Measurements from ENCODE around the gene ADAMTS6. TPM values are rescaled to one million over a fixed set of nuclear protein-coding genes. Genes with fewer than 3 reads are reported as not detected.
"Not testable (repeated sequence)": the region's sequence is repeated elsewhere in the genome, so short reads cannot be mapped to it uniquely, and the experiment has no call there.

ADAMTS6 gene
- total and polyA plus RNA-seq, 2 experiments from 2014 or later = 3.4 to 21.0 TPM

- DNase-seq (ENCODE audit: low spot score) = no peak
- Histone ChIP-seq H3K4me3 (no peak overlapping the region), H3K9me3 (ENCODE audit: low read depth) (no peaks in the 10 kb centered on the region), H3K27ac (no peak overlapping the region), H3K9me2 (replicated peaks; ENCODE audit: insufficient read depth) (no peaks in the 10 kb centered on the region), H3K27me3 (no peaks in the 10 kb centered on the region), H3K4me2 (no peak overlapping the region), H4K20me1 (ENCODE audit: insufficient read depth, poor library complexity, severe bottlenecking) (no peaks in the 10 kb centered on the region), H2AFZ (no peak overlapping the region), H3K4me1 (ENCODE audit: insufficient read depth) (no peaks in the 10 kb centered on the region), H3K79me2 (no peaks in the 10 kb centered on the region), H3K36me3 (replicated peaks; ENCODE audit: insufficient read depth, low read depth) (no peaks in the 10 kb centered on the region)
- TF ChIP-seq EZH2 (IDR thresholded peaks at IDR 0.05; ENCODE audit: borderline replicate concordance) (no peak), EZH2phosphoT487 (IDR thresholded peaks at IDR 0.05; ENCODE audit: low read depth, severe bottlenecking, unreplicated experiment) (no peak), CTCF (IDR thresholded peaks at IDR 0.05; ENCODE audit: poor library complexity) (no peak)
- WGBS (ENCODE audit: low lambda C conversion rate, missing lambda C conversion rate) = 77% methylated on average over 1 of the region's 1 CpG
These were observed 99.1 kb downstream of the ADAMTS6 start for GRCh38 chr5:65382582-65382981.

- H3K4me3 ChIP-seq; H3K36me3 ChIP-seq (replicated peaks; ENCODE audit: insufficient read depth, low read depth); H3K27me3 ChIP-seq; H3K27ac ChIP-seq; H3K4me1 ChIP-seq (ENCODE audit: insufficient read depth); H2AFZ ChIP-seq; H3K4me2 ChIP-seq; H3K79me2 ChIP-seq; H4K20me1 ChIP-seq (ENCODE audit: insufficient read depth, poor library complexity, severe bottlenecking); H3K9me2 ChIP-seq (replicated peaks; ENCODE audit: insufficient read depth); DNase-seq (ENCODE audit: low spot score); H3K9me3 ChIP-seq (ENCODE audit: low read depth): not testable (repeated sequence)
- WGBS (ENCODE audit: low lambda C conversion rate, missing lambda C conversion rate) = 92% methylated on average over 15 of the region's 15 CpGs
These were observed 111.2 kb downstream of the ADAMTS6 start for GRCh38 chr5:65370505-65370904.

GRCh38 chr5:65366655-65367054 lies 115.1 kb downstream of the ADAMTS6 start:
- no peaks in the 10 kb centered on the region for H3K4me1 ChIP-seq (ENCODE audit: insufficient read depth)
- no peak overlapping the region for H3K4me3 ChIP-seq
- H3K27me3 ChIP-seq = no peaks in the 10 kb centered on the region
- H3K36me3 ChIP-seq (replicated peaks; ENCODE audit: insufficient read depth, low read depth) = no peaks in the 10 kb centered on the region
- DNase-seq (ENCODE audit: low spot score) = no peak
- no peak overlapping the region for H2AFZ ChIP-seq
- H3K27ac ChIP-seq = no peak overlapping the region
- no peaks in the 10 kb centered on the region for H3K9me2 ChIP-seq (replicated peaks; ENCODE audit: insufficient read depth)
- no peaks in the 10 kb centered on the region for H3K9me3 ChIP-seq (ENCODE audit: low read depth)
- no peak overlapping the region for H3K4me2 ChIP-seq
- H4K20me1 ChIP-seq (ENCODE audit: insufficient read depth, poor library complexity, severe bottlenecking) = no peaks in the 10 kb centered on the region
- no peaks in the 10 kb centered on the region for H3K79me2 ChIP-seq
- 92% methylated on average over 2 of the region's 2 CpGs for WGBS (ENCODE audit: low lambda C conversion rate, missing lambda C conversion rate)
- TF ChIP-seq CTCF (IDR thresholded peaks at IDR 0.05; ENCODE audit: poor library complexity) (no peak), EZH2 (IDR thresholded peaks at IDR 0.05; ENCODE audit: borderline replicate concordance) (no peak), EZH2phosphoT487 (IDR thresholded peaks at IDR 0.05; ENCODE audit: low read depth, severe bottlenecking, unreplicated experiment) (no peak)

GRCh38 chr5:65364907-65365306 lies 116.8 kb downstream of the ADAMTS6 start:
- Histone ChIP-seq H3K27ac (no peak overlapping the region), H3K9me2 (replicated peaks; ENCODE audit: insufficient read depth) (no peaks in the 10 kb centered on the region), H3K79me2 (no peaks in the 10 kb centered on the region), H3K4me3 (no peak overlapping the region), H3K4me1 (ENCODE audit: insufficient read depth) (no peaks in the 10 kb centered on the region), H3K9me3 (ENCODE audit: low read depth) (no peaks in the 10 kb centered on the region), H3K36me3 (replicated peaks; ENCODE audit: insufficient read depth, low read depth) (no peaks in the 10 kb centered on the region), H3K27me3 (no peaks in the 10 kb centered on the region), H4K20me1 (ENCODE audit: insufficient read depth, poor library complexity, severe bottlenecking) (no peaks in the 10 kb centered on the region), H2AFZ (no peak overlapping the region), H3K4me2 (no peak overlapping the region)
- WGBS (ENCODE audit: low lambda C conversion rate, missing lambda C conversion rate) = 96% methylated on average over 2 of the region's 2 CpGs
- DNase-seq (ENCODE audit: low spot score) = no peak
- TF ChIP-seq CTCF (IDR thresholded peaks at IDR 0.05; ENCODE audit: poor library complexity) (no peak), EZH2 (IDR thresholded peaks at IDR 0.05; ENCODE audit: borderline replicate concordance) (no peak), EZH2phosphoT487 (IDR thresholded peaks at IDR 0.05; ENCODE audit: low read depth, severe bottlenecking, unreplicated experiment) (no peak)

All from hepatocyte (in vitro differentiated cells).